DND-41 (cell line): ENCODE results near the gene CALML4.

ENCODE experiments used
- ATAC-seq: fragments of 200-7000 bp; cut with Tn5 transposase; 3 replicates; pipeline ENCODE4 v1.9.1; 2021; ENCODE audit warnings: low read depth; ENCODE audit not compliant: insufficient read depth
- DNase-seq: peaks from one replicate; pipeline ENCODE4 v3.0.0-alpha.2; 2020
- H2AFZ ChIP-seq: 2 replicates; pipeline ENCODE4 v1.6.0; 2012; ENCODE audit warnings: low read depth, low read length
- H3K27ac ChIP-seq: 2 replicates; pipeline ENCODE4 v1.5.1; 2012; ENCODE audit warnings: low read length, inconsistent platforms
- H3K27me3 ChIP-seq: fragments of 200-600 bp; sonication (generic); 2 replicates; pipeline ENCODE4 v1.6.0; 2012; ENCODE audit warnings: low read length, mild to moderate bottlenecking, inconsistent platforms; ENCODE audit not compliant: insufficient read depth, poor library complexity
- H3K36me3 ChIP-seq: 2 replicates; pipeline ENCODE4 v1.5.1; 2012; ENCODE audit warnings: low read length, inconsistent platforms; ENCODE audit not compliant: insufficient read depth
- H3K4me1 ChIP-seq: 2 replicates; pipeline ENCODE4 v1.5.1; 2012; ENCODE audit warnings: mild to moderate bottlenecking, low read length; ENCODE audit not compliant: insufficient read depth
- H3K4me2 ChIP-seq: 2 replicates; pipeline ENCODE4 v1.6.0; 2012; ENCODE audit warnings: mild to moderate bottlenecking, moderate library complexity, low read length, inconsistent platforms; ENCODE audit not compliant: insufficient read depth
- H3K4me3 ChIP-seq, 2 experiments: fragments of 200-600 bp in 1 of 2; shearing (Covaris generic) in 1 of 2; 2 replicates each; pipeline ENCODE4 v1.5.1; 2012 to 2016; ENCODE audit warnings: inconsistent platforms in 2 of 2, low read length in 2 of 2, mild to moderate bottlenecking in 2 of 2, low read depth in 1 of 2, moderate library complexity in 1 of 2
- H3K79me2 ChIP-seq: 2 replicates; pipeline ENCODE4 v1.6.0; 2012; ENCODE audit warnings: low read length, inconsistent platforms; ENCODE audit not compliant: insufficient read depth
- H3K9ac ChIP-seq: 2 replicates; pipeline ENCODE4 v1.6.0; 2012; ENCODE audit warnings: low read depth, mild to moderate bottlenecking, inconsistent platforms, low read length, moderate library complexity
- H3K9me3 ChIP-seq: 2 replicates; pipeline ENCODE4 v1.5.1; 2012; ENCODE audit warnings: low read length, moderate library complexity, mild to moderate bottlenecking, inconsistent platforms; ENCODE audit not compliant: insufficient read depth, severe bottlenecking
- H4K20me1 ChIP-seq: 2 replicates; pipeline ENCODE4 v1.6.0; 2012; ENCODE audit warnings: low read length; ENCODE audit not compliant: insufficient read depth
- EZH2 ChIP-seq: IDR thresholded peaks from 3 replicates; pipeline ENCODE4 v1.6.1; 2012; ENCODE audit warnings: borderline replicate concordance, low read depth, mild to moderate bottlenecking, moderate library complexity, low read length, inconsistent platforms; ENCODE audit not compliant: severe bottlenecking
- TF ChIP-seq, protein P1 (sequence below): IDR thresholded peaks from 2 replicates; pipeline ENCODE4 v1.5.1; 2012; ENCODE audit warnings: borderline replicate concordance, low read length, moderate library complexity, mild to moderate bottlenecking; ENCODE audit not compliant: poor library complexity, severe bottlenecking; ENCODE audit errors: extremely low read depth

The CALML4 gene

DNA sequence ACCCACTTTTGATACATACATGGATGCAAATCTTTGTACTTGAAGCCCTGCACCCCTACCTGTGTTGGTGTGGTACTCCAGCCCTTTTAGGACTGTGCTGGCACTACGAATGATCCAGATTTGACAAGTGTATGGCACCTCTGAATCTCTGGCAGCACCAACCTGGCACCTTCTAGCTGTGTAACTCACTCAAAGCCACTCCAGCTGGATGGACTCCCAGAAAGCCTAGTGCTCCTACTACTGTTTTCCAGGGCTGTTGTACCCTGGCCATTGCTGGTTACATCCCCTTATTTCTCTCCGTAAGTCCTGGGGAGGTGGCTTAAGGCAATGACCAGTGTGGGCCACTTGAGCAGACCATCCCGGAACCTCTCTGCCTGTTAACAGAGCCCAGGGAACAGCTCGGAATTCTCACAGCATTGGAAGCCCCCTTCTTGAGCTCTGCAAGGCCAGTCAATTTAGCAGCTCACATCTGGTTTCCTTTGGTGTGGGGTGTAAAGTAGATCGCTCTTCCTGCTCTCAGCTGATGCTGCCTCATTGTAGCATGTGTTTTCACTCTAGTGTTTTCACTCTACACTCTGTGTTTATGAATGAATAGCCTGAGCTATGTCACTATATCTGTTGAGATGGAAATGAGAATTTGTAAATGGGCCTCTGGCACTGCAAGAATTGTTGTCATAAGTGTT, 12.2 kb downstream of the CALML4 start:
- no peaks in the 10 kb centered on the region for H3K4me1 ChIP-seq
- H3K4me2 ChIP-seq = no peak overlapping the region
- H3K79me2 ChIP-seq = no peaks in the 10 kb centered on the region
- H3K27me3 ChIP-seq = no peaks in the 10 kb centered on the region
- DNase-seq (no peak), ATAC-seq (no peak)
- no peak overlapping the region for H3K27ac ChIP-seq
- peaks cover 3% of the 10 kb centered on the region; the same call in 1 of the 2 replicates for H4K20me1 ChIP-seq
- no peak overlapping the region for H3K9ac ChIP-seq
- no peak overlapping the region for H3K4me3 ChIP-seq
- TF ChIP-seq EZH2 = no peak
- TF ChIP-seq, protein P1, sequence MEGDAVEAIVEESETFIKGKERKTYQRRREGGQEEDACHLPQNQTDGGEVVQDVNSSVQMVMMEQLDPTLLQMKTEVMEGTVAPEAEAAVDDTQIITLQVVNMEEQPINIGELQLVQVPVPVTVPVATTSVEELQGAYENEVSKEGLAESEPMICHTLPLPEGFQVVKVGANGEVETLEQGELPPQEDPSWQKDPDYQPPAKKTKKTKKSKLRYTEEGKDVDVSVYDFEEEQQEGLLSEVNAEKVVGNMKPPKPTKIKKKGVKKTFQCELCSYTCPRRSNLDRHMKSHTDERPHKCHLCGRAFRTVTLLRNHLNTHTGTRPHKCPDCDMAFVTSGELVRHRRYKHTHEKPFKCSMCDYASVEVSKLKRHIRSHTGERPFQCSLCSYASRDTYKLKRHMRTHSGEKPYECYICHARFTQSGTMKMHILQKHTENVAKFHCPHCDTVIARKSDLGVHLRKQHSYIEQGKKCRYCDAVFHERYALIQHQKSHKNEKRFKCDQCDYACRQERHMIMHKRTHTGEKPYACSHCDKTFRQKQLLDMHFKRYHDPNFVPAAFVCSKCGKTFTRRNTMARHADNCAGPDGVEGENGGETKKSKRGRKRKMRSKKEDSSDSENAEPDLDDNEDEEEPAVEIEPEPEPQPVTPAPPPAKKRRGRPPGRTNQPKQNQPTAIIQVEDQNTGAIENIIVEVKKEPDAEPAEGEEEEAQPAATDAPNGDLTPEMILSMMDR = no peak
- peaks cover 60% of the 10 kb centered on the region for H3K36me3 ChIP-seq
- no peak overlapping the region for H2AFZ ChIP-seq
- no peaks in the 10 kb centered on the region for H3K9me3 ChIP-seq

DNA sequence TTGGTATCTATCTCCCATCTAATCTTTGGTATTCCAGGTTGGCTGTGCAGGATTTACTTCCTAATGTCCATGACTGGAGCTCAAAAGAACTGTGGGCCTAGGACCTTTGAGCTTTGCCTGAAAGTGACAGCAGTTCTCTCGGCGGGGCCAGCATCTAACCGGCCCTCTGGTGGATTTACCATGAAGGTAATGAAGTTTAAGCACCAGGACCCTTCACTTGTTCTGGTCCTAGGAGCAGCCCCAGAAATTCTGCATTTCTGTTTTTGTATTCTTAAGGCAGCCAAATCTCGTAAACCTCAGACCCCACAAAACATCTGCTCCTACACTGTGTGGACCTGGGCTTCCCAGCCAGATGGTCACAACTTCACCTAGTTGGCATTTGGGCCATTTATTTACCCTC, 13.0 kb downstream of the CALML4 start:
- Histone ChIP-seq H3K4me1 (no peaks in the 10 kb centered on the region), H3K9ac (no peak overlapping the region), H3K27ac (no peak overlapping the region), H3K4me3 (no peak overlapping the region), H3K79me2 (no peaks in the 10 kb centered on the region), H3K36me3 (peaks cover 57% of the 10 kb centered on the region), H3K4me2 (no peak overlapping the region), H4K20me1 (no peaks in the 10 kb centered on the region), H3K27me3 (no peaks in the 10 kb centered on the region), H2AFZ (no peak overlapping the region), H3K9me3 (no peaks in the 10 kb centered on the region)
- no peak for DNase-seq
- TF ChIP-seq, protein P1 = no peak
- TF ChIP-seq EZH2 = no peak
- ATAC-seq = no peak

DNA sequence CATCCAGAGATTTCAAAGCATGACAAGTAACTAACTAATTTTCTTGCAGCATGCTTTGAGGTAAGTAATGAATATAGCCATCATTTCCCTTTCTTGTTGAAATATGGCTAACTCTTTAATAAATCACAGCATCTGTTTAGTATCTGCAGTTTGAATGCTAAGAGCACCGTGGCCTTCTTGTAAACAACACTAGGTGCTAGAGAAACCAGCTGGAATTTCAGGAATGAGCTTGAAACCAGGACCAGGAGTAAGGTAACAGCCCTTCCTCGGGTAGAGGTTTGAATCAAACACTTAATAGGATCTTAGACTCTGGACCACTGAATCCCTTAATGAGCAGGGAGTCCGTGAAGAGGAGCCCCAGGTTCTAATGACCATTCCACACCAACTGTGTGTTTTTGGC, 13.6 kb downstream of the CALML4 start:
- H3K4me3 ChIP-seq = no peak overlapping the region
- no peaks in the 10 kb centered on the region for H3K4me1 ChIP-seq
- H3K4me2 ChIP-seq = no peak overlapping the region
- no peaks in the 10 kb centered on the region for H3K27me3 ChIP-seq
- no peaks in the 10 kb centered on the region for H4K20me1 ChIP-seq
- no peaks in the 10 kb centered on the region for H3K79me2 ChIP-seq
- peaks cover 58% of the 10 kb centered on the region for H3K36me3 ChIP-seq
- no peak overlapping the region for H2AFZ ChIP-seq
- H3K9ac ChIP-seq = no peak overlapping the region
- H3K27ac ChIP-seq = no peak overlapping the region
- no peak for DNase-seq
- no peak for ATAC-seq
- TF ChIP-seq EZH2 = no peak
- TF ChIP-seq, protein P1 = no peak
- no peaks in the 10 kb centered on the region for H3K9me3 ChIP-seq
